Glutamatergic neuron (in vitro differentiated cells): ENCODE results near the gene FRRS1. TPM values are rescaled to one million over a fixed set of nuclear protein-coding genes. Genes with fewer than 3 reads are reported as not detected.
A peak's percentile ranks its signal among the peaks of the same experiment; 100 is the strongest.

Source experiments
- DNase-seq: peaks from one replicate; pipeline ENCODE4 v3.0.0; 2022
- H3K27ac Mint-ChIP-seq: one replicate; pipeline ENCODE4 v1.8.0; 2020; ENCODE audit warnings: mild to moderate bottlenecking, mixed read lengths, inconsistent platforms; ENCODE audit not compliant: unreplicated experiment
- H3K27me3 Mint-ChIP-seq: one replicate; pipeline ENCODE4 v1.8.0; 2020; ENCODE audit warnings: mild to moderate bottlenecking, moderate library complexity, mixed read lengths, inconsistent platforms; ENCODE audit not compliant: unreplicated experiment
- H3K36me3 Mint-ChIP-seq: one replicate; pipeline ENCODE4 v1.8.0; 2020; ENCODE audit warnings: mild to moderate bottlenecking, mixed read lengths, inconsistent platforms; ENCODE audit not compliant: unreplicated experiment
- H3K4me1 Mint-ChIP-seq: one replicate; pipeline ENCODE4 v1.8.0; 2020; ENCODE audit warnings: mild to moderate bottlenecking, low read depth, mixed read lengths, inconsistent platforms; ENCODE audit not compliant: unreplicated experiment
- H3K4me3 Mint-ChIP-seq: one replicate; pipeline ENCODE4 v1.8.0; 2020; ENCODE audit warnings: mild to moderate bottlenecking, mixed read lengths, inconsistent platforms; ENCODE audit not compliant: unreplicated experiment
- H3K9me3 Mint-ChIP-seq: one replicate; pipeline ENCODE4 v1.8.0; 2020; ENCODE audit warnings: mild to moderate bottlenecking, moderate library complexity, mixed read lengths, inconsistent platforms; ENCODE audit not compliant: unreplicated experiment
- total RNA-seq: library from RNA; stranded (reverse); fragmentation: NEBNext Ultra II Directional; extraction: Animal tissue kit (Norgen Biotek cat#: 25700); gene quantifications from one replicate; pipeline ENCODE4 v1.2.1, GENCODE V29; 2021; ENCODE audit not compliant: unreplicated experiment
- TF ChIP-seq, protein P1 (sequence below): fragments of 200-600 bp; sonication (generic); IDR thresholded peaks from one replicate; pipeline ENCODE4 v1.5.0; 2021; ENCODE audit not compliant: partially characterized antibody, unreplicated experiment

FRRS1 gene
- total RNA-seq, 1 donor from 2014 or later: 1.3 TPM

DNA sequence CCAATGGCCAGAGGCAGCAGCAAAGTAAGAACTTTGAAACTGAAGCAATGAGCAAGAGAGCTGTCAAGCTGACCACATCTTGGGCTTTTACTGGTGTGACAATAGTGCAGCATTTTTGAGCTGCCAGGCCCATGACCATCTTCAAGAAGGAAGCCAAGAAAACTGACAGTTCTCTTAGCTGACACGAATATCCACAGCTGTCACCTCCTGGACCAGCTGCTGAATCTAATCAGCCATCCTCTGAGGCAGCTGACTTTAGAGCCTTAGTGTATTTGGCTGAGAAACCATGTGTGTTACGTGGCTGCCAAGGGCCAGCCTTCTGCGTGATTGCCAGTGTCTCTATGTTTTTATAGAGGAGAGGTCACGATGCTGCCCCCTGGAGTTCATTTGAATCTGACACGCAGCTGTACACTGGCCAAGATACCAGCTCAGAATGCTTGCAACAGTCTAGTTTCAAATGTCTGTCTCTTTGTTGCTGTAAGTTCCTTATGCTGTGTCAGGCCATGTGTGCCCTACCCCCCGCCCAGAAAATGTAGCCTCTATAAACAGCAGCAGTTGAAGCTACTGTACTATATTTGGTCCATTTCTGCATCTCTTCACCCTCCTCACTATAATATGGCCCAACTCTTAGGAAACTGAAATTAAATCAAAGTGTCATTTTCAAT, 80.8 kb downstream of the FRRS1 start:
- TF ChIP-seq, protein P1, sequence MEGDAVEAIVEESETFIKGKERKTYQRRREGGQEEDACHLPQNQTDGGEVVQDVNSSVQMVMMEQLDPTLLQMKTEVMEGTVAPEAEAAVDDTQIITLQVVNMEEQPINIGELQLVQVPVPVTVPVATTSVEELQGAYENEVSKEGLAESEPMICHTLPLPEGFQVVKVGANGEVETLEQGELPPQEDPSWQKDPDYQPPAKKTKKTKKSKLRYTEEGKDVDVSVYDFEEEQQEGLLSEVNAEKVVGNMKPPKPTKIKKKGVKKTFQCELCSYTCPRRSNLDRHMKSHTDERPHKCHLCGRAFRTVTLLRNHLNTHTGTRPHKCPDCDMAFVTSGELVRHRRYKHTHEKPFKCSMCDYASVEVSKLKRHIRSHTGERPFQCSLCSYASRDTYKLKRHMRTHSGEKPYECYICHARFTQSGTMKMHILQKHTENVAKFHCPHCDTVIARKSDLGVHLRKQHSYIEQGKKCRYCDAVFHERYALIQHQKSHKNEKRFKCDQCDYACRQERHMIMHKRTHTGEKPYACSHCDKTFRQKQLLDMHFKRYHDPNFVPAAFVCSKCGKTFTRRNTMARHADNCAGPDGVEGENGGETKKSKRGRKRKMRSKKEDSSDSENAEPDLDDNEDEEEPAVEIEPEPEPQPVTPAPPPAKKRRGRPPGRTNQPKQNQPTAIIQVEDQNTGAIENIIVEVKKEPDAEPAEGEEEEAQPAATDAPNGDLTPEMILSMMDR: peak; percentile 83
- Mint-ChIP-seq H3K27me3 (peaks cover 4% of the 10 kb centered on the region), H3K36me3 (no peaks in the 10 kb centered on the region), H3K9me3 (no peaks in the 10 kb centered on the region), H3K27ac (peak overlapping the region; percentile 41), H3K4me3 (no peak overlapping the region), H3K4me1 (peaks cover 5% of the 10 kb centered on the region)
- DNase-seq: peak; percentile 78

DNA sequence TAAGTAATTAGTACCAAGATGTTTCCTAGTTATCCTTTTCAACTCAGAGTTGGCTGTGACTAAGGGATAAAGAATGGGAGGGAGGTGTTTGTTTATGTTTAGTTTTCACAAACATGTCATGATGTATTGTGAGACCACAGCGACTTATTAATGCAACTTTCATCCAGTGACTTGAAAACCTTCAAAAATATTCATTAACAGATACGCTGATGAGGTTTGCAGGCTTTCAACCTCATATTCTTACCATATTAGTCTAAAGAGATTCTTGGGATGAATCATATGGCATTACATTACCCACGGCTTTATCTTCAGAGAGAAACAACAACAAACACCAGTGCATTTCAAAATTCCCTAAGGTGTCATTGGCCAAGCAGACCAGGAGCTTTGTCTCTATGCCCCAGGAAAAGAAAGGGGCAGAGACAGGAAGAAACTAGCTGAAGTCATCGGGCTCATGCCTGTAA, 84.1 kb downstream of the FRRS1 start:
- no peak overlapping the region for H3K27ac Mint-ChIP-seq
- no peak overlapping the region for H3K4me3 Mint-ChIP-seq
- peaks cover 4% of the 10 kb centered on the region for H3K27me3 Mint-ChIP-seq
- H3K9me3 Mint-ChIP-seq: no peaks in the 10 kb centered on the region
- no peak for DNase-seq
- peaks cover 11% of the 10 kb centered on the region for H3K4me1 Mint-ChIP-seq
- no peaks in the 10 kb centered on the region for H3K36me3 Mint-ChIP-seq
- TF ChIP-seq, protein P1: no peak

DNA sequence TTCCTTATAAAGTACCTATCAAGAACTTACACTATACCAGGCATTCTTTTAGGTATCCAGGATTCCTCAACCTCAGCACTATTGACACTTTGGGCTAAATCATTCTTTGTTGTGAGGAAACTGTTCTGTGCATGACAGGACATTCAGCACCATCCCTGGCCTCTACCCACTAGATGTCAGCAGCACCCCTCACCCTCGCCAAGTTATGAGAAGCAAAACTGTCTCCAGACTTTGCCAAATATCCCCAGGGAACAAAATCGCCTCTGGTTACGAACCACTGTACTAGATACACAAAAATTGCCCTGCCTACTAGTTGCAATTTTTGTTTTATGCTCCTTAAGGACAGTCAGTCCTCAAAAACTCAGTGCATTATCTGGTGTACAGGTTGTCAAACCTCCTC, 84.9 kb downstream of the FRRS1 start:
- no peak for DNase-seq
- Mint-ChIP-seq H3K4me1 (peaks cover 11% of the 10 kb centered on the region), H3K4me3 (no peak overlapping the region), H3K36me3 (no peaks in the 10 kb centered on the region), H3K27me3 (peaks cover 4% of the 10 kb centered on the region), H3K27ac (no peak overlapping the region), H3K9me3 (no peaks in the 10 kb centered on the region)
- TF ChIP-seq, protein P1: no peak

DNA sequence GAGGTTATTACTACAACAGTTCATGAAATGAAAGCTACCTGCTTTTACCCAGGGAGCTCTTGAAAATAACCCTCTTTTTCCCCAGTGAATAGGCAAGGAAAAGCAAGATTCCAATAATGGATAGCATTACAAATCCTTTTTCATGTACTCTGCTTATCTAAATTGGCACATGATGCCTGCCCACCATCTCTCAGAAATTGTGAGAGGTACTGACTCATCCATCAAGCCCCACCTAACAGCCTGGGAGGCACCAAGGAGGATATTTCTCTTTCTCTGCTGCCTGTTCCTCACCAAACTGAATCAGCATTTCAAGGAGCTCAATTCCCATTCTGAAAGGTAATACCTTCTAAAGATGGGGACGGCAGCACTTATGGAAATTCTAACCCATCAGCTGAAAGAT, 86.2 kb downstream of the FRRS1 start:
- H3K9me3 Mint-ChIP-seq: no peaks in the 10 kb centered on the region
- H3K36me3 Mint-ChIP-seq: no peaks in the 10 kb centered on the region
- no peak overlapping the region for H3K27ac Mint-ChIP-seq
- H3K4me3 Mint-ChIP-seq: no peak overlapping the region
- peaks cover 6% of the 10 kb centered on the region for H3K4me1 Mint-ChIP-seq
- TF ChIP-seq, protein P1: no peak
- H3K27me3 Mint-ChIP-seq: peaks cover 2% of the 10 kb centered on the region
- DNase-seq: no peak

DNA sequence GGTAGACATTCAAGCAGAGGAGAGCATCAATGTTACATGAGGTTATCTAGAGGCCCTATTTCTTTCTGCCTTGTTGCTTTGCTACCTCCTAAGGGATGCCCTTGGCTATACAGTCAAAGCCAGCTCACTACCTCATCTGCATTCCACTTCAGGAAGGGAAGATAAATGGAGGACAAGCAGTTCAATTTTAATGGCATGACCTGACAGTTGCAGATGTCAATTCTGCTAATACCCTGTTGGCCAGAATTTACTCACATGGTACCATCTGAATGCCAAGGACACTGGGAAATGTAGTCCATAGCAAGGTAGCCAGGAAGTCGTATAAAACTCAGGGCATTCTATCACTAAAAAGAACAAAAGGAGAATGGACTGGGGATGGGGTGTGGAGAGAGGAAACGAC, 89.0 kb downstream of the FRRS1 start:
- TF ChIP-seq, protein P1: no peak
- Mint-ChIP-seq H3K36me3 (no peaks in the 10 kb centered on the region), H3K4me1 (peaks cover 11% of the 10 kb centered on the region), H3K27me3 (peaks cover 2% of the 10 kb centered on the region), H3K27ac (no peak overlapping the region), H3K9me3 (no peaks in the 10 kb centered on the region), H3K4me3 (no peak overlapping the region)
- DNase-seq: no peak
